NCI-H2107 (cell line): Measurements from ENCODE around the gene ACSL6.
"Not testable (repeated sequence)": the region's sequence is repeated elsewhere in the genome, so short reads cannot be mapped to it uniquely, and the experiment has no call there.

Experiments
- DNase-seq: peaks from one replicate; lab custom pipeline; 2025; lab: John Stamatoyannopoulos, UW

Gene ACSL6

DNA sequence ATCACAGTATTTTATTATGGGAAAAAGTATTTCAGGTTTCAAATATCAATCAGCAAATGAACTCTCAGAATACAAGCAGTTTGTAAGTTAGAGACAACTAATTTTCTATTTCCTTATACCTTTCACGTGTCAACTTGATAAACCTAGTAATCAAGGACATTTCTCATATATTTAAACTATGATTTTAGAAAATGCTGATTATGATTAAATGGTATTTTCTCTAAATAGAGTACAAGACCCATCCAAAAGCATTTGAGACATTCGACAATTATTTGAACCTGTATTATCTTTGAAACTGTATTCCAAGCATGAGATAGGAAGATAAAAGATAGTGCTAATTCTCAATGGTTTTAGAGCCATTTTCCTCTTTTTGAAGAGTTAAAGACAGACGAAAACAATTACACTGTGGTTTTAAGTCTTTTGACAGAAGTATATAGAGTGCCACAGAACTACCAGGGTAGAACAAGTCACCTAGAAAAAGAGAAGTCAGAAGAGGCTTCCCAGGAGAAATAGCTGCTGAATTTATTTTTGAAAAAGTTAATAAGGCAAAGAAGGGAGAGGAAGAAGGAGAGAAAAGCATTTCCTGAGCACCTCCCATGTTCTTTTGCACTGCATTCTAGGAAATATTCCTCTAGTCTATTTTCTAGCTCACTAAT, 71.6 kb downstream of the ACSL6 start:
- DNase-seq: no peak

DNA sequence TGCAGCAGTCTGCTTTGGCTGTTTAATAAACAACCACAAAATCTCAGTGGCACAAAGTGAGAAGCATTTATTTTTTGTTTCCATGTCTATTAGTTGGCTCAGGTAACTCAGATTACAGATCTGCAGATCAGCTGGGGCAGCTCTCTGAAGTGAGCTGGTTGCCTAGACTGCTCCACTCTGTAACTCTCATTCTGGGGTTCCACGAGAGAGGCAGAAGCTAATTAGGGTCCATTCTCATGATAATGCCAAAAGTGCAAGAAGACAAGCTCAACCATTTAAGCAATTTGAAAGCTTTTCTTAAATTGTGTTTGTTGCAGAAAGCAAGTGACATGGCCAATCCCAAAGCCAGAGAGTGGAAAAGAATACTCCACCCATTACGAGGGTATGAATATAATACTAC, 79.2 kb downstream of the ACSL6 start:
- no peak for DNase-seq

DNA sequence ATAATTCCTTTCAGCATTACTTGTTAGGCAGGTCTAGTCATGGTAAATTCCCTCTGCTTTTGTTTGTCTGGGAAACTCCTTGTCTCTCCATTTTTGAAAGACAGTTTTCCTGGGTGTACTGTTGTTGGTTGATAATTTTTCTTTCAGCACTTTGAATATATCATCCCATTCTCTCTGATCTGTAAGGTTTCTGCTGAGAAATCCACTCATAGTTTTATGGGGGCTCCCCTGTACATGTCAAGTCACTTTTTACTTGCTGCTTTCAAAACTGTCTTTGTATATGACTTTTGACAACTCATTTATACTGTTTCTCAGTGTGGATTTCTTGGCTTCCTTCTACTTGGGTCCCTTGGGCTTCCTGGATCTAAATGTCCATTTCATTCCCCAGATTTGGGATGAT, 82.5 kb downstream of the ACSL6 start:
- DNase-seq: no peak

DNA sequence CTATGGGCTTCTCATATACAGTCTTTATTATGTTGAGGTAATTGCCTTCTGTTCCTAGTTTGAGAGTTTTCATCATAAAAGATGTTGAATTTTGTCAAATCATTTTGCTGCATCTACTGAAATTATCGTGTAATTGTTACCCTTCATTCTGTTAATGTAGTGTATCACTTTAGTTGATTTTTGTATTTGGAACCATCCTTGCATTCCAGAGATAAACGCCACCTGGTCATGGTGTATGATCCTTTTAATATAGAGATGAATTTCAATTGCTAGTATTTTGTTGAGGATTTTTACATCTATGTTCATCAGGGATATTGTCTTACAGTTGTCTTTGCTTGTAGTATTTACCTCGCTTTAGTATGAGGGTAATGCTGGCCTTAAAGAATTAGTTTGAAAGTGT, 85.3 kb downstream of the ACSL6 start:
- DNase-seq: no peak

DNA sequence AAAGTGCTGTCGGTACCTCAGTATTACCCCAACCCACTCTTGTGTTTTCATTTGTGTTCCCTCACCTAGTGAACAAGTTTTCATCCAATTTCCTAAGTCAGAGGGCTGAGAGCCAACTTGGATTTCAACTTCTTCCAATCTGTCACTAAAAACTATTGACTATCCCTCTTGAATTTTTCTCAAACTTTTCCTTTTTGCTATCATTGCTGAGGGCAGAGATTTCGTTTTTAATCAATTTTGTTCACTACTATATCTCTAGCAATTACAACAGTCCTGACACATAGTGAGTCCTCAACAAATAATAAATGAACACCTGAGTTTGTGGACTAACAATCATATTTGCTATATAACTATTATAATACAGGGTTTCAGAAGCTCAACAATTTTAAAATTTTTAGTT, 95.0 kb downstream of the ACSL6 start:
- DNase-seq: no peak

DNA sequence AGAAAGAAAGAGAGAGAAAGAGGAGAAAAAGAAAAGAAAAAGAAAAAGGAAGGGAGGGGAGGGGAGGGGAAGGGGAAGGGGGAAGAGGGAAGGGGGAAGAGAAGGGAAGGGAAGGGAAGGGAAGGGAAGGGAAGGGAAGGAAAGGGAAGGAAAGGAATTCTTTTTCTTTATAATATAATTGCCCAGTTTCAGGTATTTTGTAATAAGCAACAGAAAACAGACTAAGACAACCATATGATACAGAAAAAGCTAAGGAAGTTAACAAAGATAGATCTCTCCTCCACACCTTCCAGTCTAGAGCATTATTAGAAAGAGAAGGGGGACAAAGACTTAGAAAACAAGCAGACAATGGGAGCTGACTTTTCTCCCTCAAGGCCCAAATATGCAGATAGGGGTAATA, 97.0 kb downstream of the ACSL6 start:
- DNase-seq: no peak

DNA sequence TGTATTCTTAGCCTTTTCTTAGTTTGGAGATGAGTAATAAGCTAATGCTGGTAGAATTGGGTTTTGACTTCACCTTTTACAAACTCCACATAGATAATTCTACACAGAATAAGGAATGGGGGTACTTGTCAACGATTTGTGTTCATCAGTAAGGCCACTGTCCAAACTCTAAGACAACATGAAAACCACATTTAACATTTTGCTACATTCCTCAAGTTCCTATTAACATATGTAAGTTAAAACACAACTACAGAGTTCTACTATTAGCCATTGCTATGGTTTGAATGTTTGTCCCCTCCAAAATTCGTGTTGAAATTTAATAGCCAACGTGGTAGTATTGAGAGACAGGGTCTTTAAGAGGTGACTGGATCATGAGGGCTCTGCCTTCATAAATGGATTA, 97.9 kb downstream of the ACSL6 start:
- DNase-seq: no peak

DNA sequence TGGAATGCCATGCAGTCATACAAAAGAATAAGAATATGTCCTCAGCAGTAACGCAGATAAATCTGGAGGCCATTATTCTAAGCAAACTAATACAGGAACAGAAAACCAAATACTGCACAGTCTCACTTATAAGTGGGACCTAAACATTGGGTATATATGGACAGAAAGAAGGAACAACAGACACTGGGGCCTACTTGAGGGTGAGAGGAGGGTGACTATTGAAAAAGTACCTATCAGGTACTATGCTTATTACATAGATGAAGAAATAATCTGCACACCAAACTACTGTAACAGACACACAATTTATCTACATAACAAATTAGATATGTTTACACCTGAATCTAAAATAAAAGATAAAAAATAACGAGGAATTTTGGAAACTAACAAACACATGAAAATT, 104.8 kb downstream of the ACSL6 start:
- DNase-seq: no peak

DNA sequence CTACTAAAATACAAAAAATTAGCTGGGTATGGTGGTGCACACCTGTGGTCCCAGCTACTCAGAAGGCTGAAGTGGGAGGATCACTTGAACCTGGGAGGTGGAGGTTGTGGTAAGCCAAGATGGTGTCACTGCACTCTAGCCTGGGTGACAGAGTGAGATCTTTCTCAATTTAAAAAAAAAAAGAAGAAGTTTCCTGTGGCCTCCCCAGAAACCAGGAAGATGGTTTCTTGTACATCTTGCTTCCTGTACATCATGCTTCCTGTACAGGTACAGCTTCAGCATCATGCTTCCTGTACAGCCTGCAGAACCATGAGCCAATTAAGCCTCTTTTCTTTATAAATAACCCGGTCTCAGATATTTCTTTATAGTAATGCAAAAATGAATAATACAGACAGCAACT, 109.2 kb downstream of the ACSL6 start:
- not testable (repeated sequence) for DNase-seq
